ENCODE data around the gene SLC13A4. TPM values are rescaled to one million over a fixed set of nuclear protein-coding genes. Genes with fewer than 3 reads are reported as not detected.

The SLC13A4 gene
- total and polyA plus RNA-seq, 3 experiments from 2014 or later, result not detected

- peak overlapping the region in 2 of 8 donors; percentile 7 to 52 for H3K27ac Mint-ChIP-seq
- no peak overlapping the region for H3K4me3 Mint-ChIP-seq
- H3K27me3 Mint-ChIP-seq, result no peaks in the 10 kb centered on the region
- Histone ChIP-seq H3K36me3 (ENCODE audit: insufficient read depth, low read length) (no peaks in the 10 kb centered on the region), H3K27me3 (ENCODE audit: insufficient read depth, low read length, poor library complexity, severe bottlenecking) (no peaks in the 10 kb centered on the region), H3K9me3 (ENCODE audit: low read length) (no peaks in the 10 kb centered on the region), H3K27ac (ENCODE audit: low read depth, low read length) (no peak overlapping the region), H3K4me3 (ENCODE audit: low read length) (no peak overlapping the region), H3K4me1 (ENCODE audit: insufficient read depth, low read length) (no peaks in the 10 kb centered on the region)
- no peaks in the 10 kb centered on the region for H3K9me3 Mint-ChIP-seq
- peaks cover 8 to 40% (median 10%) of the 10 kb centered on the region in 3 donors for H3K36me3 Mint-ChIP-seq
- peaks cover 0 to 2% (median 0%) of the 10 kb centered on the region in 3 donors for H3K4me1 Mint-ChIP-seq
- ChIA-PET CTCF (no interaction called here), POLR2A (no interaction called here)
- no peak for DNase-seq
Measured at GRCh38 chr7:135687466-135687865, 40.5 kb downstream of the SLC13A4 start.

GRCh38 chr7:135685306-135686084 is 42.5 kb downstream of the SLC13A4 start:
- H3K4me3 ChIP-seq (ENCODE audit: low read length), result no peak overlapping the region
- no peak for DNase-seq
- peak overlapping the region in 2 of 8 donors; percentile 12 to 17 for H3K27ac Mint-ChIP-seq
- no peaks in the 10 kb centered on the region for H3K27me3 ChIP-seq (ENCODE audit: insufficient read depth, low read length, poor library complexity, severe bottlenecking)
- H3K9me3 ChIP-seq (ENCODE audit: low read length), result no peaks in the 10 kb centered on the region
- peaks cover 0 to 2% (median 1%) of the 10 kb centered on the region in 3 donors for H3K4me1 Mint-ChIP-seq
- no peaks in the 10 kb centered on the region for H3K27me3 Mint-ChIP-seq
- no peak overlapping the region for H3K4me3 Mint-ChIP-seq
- no peaks in the 10 kb centered on the region for H3K36me3 ChIP-seq (ENCODE audit: insufficient read depth, low read length)
- no peaks in the 10 kb centered on the region for H3K9me3 Mint-ChIP-seq
- H3K4me1 ChIP-seq (ENCODE audit: insufficient read depth, low read length), result no peaks in the 10 kb centered on the region
- ChIA-PET POLR2A (no interaction called here), CTCF (no interaction called here)
- H3K27ac ChIP-seq (ENCODE audit: low read depth, low read length), result no peak overlapping the region
- H3K36me3 Mint-ChIP-seq, result peaks cover 4 to 33% (median 8%) of the 10 kb centered on the region in 3 donors

- Histone ChIP-seq H3K27ac (ENCODE audit: low read depth, low read length) (no peak overlapping the region), H3K36me3 (ENCODE audit: insufficient read depth, low read length) (no peaks in the 10 kb centered on the region), H3K4me3 (ENCODE audit: low read length) (no peak overlapping the region), H3K27me3 (ENCODE audit: insufficient read depth, low read length, poor library complexity, severe bottlenecking) (no peaks in the 10 kb centered on the region), H3K4me1 (ENCODE audit: insufficient read depth, low read length) (no peaks in the 10 kb centered on the region), H3K9me3 (ENCODE audit: low read length) (no peaks in the 10 kb centered on the region)
- H3K27ac Mint-ChIP-seq, result peak overlapping the region in 1 of 8 donors; percentile 33
- H3K4me1 Mint-ChIP-seq, result peaks cover under 1 to 5% (median 3%) of the 10 kb centered on the region in 3 donors
- H3K27me3 Mint-ChIP-seq, result no peaks in the 10 kb centered on the region
- POLR2A ChIA-PET, result no interaction called here
- no peak overlapping the region for H3K4me3 Mint-ChIP-seq
- DNase-seq, result no peak
- peaks cover 3 to 33% (median 5%) of the 10 kb centered on the region in 3 donors for H3K36me3 Mint-ChIP-seq
- CTCF ChIA-PET, result interaction anchor here (1.2 kb wide), 1 partner anchor 11 kb away, joined by 3 read pairs; no protein-coding TSS in a partner anchor
- no peaks in the 10 kb centered on the region for H3K9me3 Mint-ChIP-seq
Measured at GRCh38 chr7:135684699-135685098, 43.3 kb downstream of the SLC13A4 start.

- no peaks in the 10 kb centered on the region for H3K27me3 Mint-ChIP-seq
- DNase-seq, result no peak
- H3K4me1 ChIP-seq (ENCODE audit: insufficient read depth, low read length), result no peaks in the 10 kb centered on the region
- CTCF ChIA-PET, result interaction anchor here (1.2 kb wide), 1 partner anchor 11 kb away, joined by 3 read pairs; no protein-coding TSS in a partner anchor
- H3K27ac ChIP-seq (ENCODE audit: low read depth, low read length), result no peak overlapping the region
- H3K4me3 Mint-ChIP-seq, result no peak overlapping the region
- no peaks in the 10 kb centered on the region for H3K9me3 Mint-ChIP-seq
- H3K4me3 ChIP-seq (ENCODE audit: low read length), result no peak overlapping the region
- H3K36me3 ChIP-seq (ENCODE audit: insufficient read depth, low read length), result no peaks in the 10 kb centered on the region
- POLR2A ChIA-PET, result no interaction called here
- H3K4me1 Mint-ChIP-seq, result peaks cover 3 to 9% (median 4%) of the 10 kb centered on the region in 3 donors
- no peaks in the 10 kb centered on the region for H3K9me3 ChIP-seq (ENCODE audit: low read length)
- no peaks in the 10 kb centered on the region for H3K27me3 ChIP-seq (ENCODE audit: insufficient read depth, low read length, poor library complexity, severe bottlenecking)
- H3K36me3 Mint-ChIP-seq, result peaks cover 3 to 34% (median 4%) of the 10 kb centered on the region in 3 donors
- H3K27ac Mint-ChIP-seq, result peak overlapping the region in 3 of 8 donors; percentile 11 to 33 (median 32)
Measured at GRCh38 chr7:135684136-135684535, 43.9 kb downstream of the SLC13A4 start.

GRCh38 chr7:135683609-135684008 is 44.4 kb downstream of the SLC13A4 start:
- H3K9me3 Mint-ChIP-seq, result no peaks in the 10 kb centered on the region

GRCh38 chr7:135682191-135682590 is 45.8 kb downstream of the SLC13A4 start:
- DNase-seq, result no peak
- Mint-ChIP-seq H3K4me1 (peaks cover 3 to 9% (median 4%) of the 10 kb centered on the region in 3 donors), H3K4me3 (no peak overlapping the region), H3K9me3 (no peaks in the 10 kb centered on the region), H3K27me3 (no peaks in the 10 kb centered on the region), H3K36me3 (peaks cover 7 to 47% (median 11%) of the 10 kb centered on the region in 3 donors), H3K27ac (peak overlapping the region in 2 of 8 donors; percentile 57 to 72)
- Histone ChIP-seq H3K4me1 (ENCODE audit: insufficient read depth, low read length) (no peaks in the 10 kb centered on the region), H3K36me3 (ENCODE audit: insufficient read depth, low read length) (no peaks in the 10 kb centered on the region), H3K4me3 (ENCODE audit: low read length) (no peak overlapping the region), H3K27me3 (ENCODE audit: insufficient read depth, low read length, poor library complexity, severe bottlenecking) (no peaks in the 10 kb centered on the region), H3K9me3 (ENCODE audit: low read length) (no peaks in the 10 kb centered on the region), H3K27ac (ENCODE audit: low read depth, low read length) (no peak overlapping the region)
- CTCF ChIA-PET, result interaction anchor here (1.2 kb wide), 2 partner anchors 9 to 19 kb away, joined by 3 to 5 read pairs; partner anchors contain the start of gene STMP1
- POLR2A ChIA-PET, result no interaction called here

More at GRCh38 chr7:135683609-135684008, 44.4 kb downstream of the SLC13A4 start:
- POLR2A ChIA-PET, result no interaction called here
- no peak overlapping the region for H3K4me3 ChIP-seq (ENCODE audit: low read length)
- H3K4me1 ChIP-seq (ENCODE audit: insufficient read depth, low read length), result no peaks in the 10 kb centered on the region
- no peaks in the 10 kb centered on the region for H3K27me3 ChIP-seq (ENCODE audit: insufficient read depth, low read length, poor library complexity, severe bottlenecking)
- peak overlapping the region in 2 of 8 donors; percentile 41 to 88 for H3K27ac Mint-ChIP-seq
- H3K36me3 ChIP-seq (ENCODE audit: insufficient read depth, low read length), result no peaks in the 10 kb centered on the region
- CTCF ChIA-PET, result interaction anchor here (1.2 kb wide), 1 partner anchor 10 kb away, joined by 3 read pairs; no protein-coding TSS in a partner anchor
- H3K9me3 ChIP-seq (ENCODE audit: low read length), result no peaks in the 10 kb centered on the region
- H3K36me3 Mint-ChIP-seq, result peaks cover 6 to 38% (median 7%) of the 10 kb centered on the region in 3 donors
- DNase-seq, result no peak
- H3K27ac ChIP-seq (ENCODE audit: low read depth, low read length), result no peak overlapping the region
- H3K4me3 Mint-ChIP-seq, result no peak overlapping the region
- H3K27me3 Mint-ChIP-seq, result no peaks in the 10 kb centered on the region
- H3K4me1 Mint-ChIP-seq, result peaks cover 3 to 9% (median 4%) of the 10 kb centered on the region in 3 donors

GRCh38 chr7:135681762-135682161 is 46.2 kb downstream of the SLC13A4 start:
- H3K27ac Mint-ChIP-seq, result peak overlapping the region in 1 of 8 donors; percentile 57
- no peak overlapping the region for H3K27ac ChIP-seq (ENCODE audit: low read depth, low read length)
- H3K4me1 Mint-ChIP-seq, result peaks cover 3 to 9% (median 4%) of the 10 kb centered on the region in 3 donors
- no peaks in the 10 kb centered on the region for H3K9me3 ChIP-seq (ENCODE audit: low read length)
- ChIA-PET CTCF (interaction anchor here (1.0 to 1.2 kb wide), 3 partner anchors 10 to 19 kb away, joined by 3 to 5 read pairs (median 4); partner anchors contain the start of gene STMP1), POLR2A (no interaction called here)
- H3K4me3 Mint-ChIP-seq, result no peak overlapping the region
- no peaks in the 10 kb centered on the region for H3K27me3 ChIP-seq (ENCODE audit: insufficient read depth, low read length, poor library complexity, severe bottlenecking)
- no peak for DNase-seq
- H3K4me3 ChIP-seq (ENCODE audit: low read length), result no peak overlapping the region
- no peaks in the 10 kb centered on the region for H3K36me3 ChIP-seq (ENCODE audit: insufficient read depth, low read length)
- H3K9me3 Mint-ChIP-seq, result no peaks in the 10 kb centered on the region
- no peaks in the 10 kb centered on the region for H3K27me3 Mint-ChIP-seq
- H3K4me1 ChIP-seq (ENCODE audit: insufficient read depth, low read length), result no peaks in the 10 kb centered on the region
- peaks cover 7 to 51% (median 12%) of the 10 kb centered on the region in 3 donors for H3K36me3 Mint-ChIP-seq
